Measurements from ENCODE around the gene ADAM15.

Gene ADAM15

DNA sequence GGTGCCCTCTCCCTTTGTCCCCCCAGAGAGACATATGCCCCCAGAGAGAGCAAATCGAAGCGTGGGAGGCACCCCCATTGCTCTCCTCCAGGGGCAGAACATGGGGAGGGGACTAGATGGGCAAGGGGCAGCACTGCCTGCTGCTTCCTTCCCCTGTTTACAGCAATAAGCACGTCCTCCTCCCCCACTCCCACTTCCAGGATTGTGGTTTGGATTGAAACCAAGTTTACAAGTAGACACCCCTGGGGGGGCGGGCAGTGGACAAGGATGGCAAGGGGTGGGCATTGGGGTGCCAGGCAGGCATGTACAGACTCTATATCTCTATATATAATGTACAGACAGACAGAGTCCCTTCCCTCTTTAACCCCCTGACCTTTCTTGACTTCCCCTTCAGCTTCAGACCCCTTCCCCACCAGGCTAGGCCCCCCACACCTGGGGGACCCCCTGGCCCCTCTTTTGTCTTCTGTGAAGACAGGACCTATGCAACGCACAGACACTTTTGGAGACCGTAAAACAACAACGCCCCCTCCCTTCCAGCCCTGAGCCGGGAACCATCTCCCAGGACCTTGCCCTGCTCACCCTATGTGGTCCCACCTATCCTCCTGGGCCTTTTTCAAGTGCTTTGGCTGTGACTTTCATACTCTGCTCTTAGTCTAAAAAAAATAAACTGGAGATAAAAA is 35.9 kb downstream of the ADAM15 start:
- no peak for DNase-seq

- DNase-seq, result peak; percentile 93
These were observed 40.2 kb downstream of the ADAM15 start for GRCh38 chr1:155091071-155092051.

- DNase-seq, result no peak
These were observed 41.0 kb downstream of the ADAM15 start for GRCh38 chr1:155092131-155092530.

GRCh38 chr1:155092641-155093040 is 41.5 kb downstream of the ADAM15 start:
- no peak for DNase-seq

DNA sequence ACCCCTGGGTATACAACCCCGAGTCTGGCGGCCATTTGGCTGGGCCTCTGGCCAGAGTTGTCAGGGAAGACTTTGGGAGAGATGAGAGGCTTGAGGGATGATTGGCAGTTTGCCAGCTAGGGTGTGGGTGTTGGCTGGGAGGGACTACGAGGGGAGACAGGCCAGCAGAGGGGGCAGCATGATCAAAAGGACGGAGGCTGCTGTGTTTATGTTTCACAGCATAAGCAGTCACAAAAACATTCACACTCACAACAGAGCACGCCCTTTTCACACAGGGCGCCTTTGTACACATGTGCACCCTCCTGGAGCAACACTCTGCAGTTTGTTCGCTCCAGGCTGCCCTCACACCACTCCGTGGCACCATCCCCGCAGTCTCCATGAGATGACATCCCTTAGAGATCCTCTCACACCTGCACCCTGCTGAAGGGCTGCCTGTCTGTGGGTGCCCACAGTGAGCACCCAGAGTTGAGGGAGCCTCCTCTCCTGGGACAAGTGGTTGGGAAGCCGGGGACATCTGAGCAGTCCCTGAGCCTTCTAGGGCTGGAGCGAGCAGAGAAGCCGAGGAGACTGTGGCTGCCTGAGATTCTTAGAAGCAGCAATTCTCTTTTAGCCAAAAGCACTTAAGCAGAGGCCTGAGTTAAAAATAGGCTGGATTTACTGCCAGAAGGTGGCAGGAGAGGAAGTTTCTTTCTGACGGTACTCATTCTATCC is 43.0 kb downstream of the ADAM15 start:
- DNase-seq, result no peak

DNA sequence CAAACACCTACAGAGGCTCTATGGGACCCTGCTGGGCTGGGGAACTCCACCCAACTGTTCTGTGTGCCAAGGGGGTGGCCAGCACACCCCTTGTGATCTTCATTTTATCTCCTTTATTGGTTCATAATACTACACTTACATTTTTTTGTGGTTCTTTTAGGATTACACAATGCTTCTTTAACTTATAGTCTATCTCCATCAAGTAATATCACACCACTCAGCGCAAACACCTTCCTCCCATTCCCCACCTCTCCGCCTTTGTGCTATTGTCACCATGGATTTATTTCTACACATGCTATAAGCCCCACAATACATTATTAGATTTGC is 43.5 kb downstream of the ADAM15 start:
- DNase-seq, result no peak

DNA sequence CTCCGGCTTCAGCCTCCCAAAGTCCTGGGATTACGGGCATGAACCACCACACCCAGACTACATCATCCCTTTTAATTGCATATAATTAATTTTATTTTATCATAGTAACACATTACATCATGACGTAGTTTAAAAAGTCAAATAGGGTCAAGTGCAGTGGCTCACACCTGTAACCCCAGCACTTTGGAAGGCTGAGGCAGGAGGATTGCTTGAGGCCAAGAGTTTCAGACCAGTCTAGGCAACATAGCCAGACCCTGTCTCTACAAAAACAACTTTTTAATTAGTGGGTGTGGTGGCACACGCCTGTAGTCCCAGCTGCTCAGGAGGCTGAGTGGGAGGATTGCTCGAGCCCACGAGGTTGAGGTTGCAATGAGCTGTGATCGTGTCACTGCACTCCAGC is 48.2 kb downstream of the ADAM15 start:
- DNase-seq, result no peak

GRCh38 chr1:155103325-155103724 is 52.2 kb downstream of the ADAM15 start:
- DNase-seq, result no peak

- DNase-seq, result no peak
These were observed 53.8 kb downstream of the ADAM15 start for GRCh38 chr1:155104605-155105534.

DNA sequence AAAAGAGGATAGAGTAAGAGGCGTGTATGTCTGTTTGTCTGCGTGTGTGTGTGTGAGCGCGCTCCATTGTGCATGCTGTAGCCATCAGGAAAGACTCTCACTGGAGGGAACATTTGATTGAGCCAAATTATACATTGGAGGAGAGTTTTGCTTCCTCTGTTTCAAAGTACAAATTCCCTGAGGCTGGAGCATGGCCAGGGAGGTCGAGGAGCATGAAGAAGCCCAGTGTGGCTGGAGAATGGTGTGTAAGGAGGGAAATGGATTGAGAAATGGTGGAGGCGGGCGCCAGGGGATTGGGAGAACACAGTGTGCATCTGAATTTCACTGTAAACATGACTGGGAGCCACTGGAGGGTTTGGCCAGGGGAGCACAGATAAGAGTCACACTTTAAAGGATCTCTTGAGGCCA is 54.5 kb downstream of the ADAM15 start:
- DNase-seq, result no peak

- DNase-seq, result no peak
These were observed 55.7 kb downstream of the ADAM15 start for GRCh38 chr1:155106862-155107261.

DNA sequence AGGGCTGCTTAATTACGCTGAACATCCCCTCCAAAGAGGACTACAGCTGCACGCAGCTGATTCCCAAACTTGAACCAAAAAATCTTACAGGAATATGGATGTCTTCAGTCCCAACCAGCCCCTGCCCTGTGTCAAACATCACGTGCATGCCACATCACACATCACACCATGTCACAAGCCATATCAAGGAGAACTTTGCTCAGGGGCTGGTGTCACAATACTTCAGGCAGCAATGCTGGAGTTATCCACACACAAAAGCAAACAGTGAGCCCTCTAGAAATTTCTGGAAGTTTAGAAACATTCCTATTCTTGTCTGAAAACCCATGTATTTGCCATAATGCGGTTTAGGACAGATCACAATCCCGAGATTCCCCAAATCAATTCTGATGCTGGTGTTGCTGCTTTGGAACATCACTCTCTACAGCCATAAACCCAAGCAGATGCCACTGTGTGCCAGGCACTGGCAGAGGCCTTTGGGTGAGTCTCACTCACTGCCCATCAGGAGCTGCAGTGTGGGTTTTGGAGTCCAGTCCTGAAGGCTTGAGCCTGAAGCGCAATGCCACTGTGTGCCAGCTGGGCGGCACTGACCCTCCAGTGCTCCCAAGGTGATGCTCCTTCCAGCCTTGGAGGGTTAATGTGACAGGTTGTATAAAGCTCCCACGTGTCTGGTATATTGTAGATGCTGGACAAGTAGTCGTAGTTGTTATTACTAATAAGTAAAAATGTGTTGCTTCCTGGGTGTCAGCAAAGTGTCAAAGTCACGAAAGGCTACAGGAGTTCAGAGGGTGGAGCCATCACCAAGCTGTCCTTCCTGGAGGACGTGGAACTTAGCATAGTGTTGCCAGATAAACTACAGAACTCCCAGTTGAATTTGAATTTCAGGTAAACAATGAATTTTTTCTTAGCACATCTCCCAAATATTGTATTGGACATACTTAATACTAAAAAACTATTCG is 56.5 kb downstream of the ADAM15 start:
- no peak for DNase-seq

DNA sequence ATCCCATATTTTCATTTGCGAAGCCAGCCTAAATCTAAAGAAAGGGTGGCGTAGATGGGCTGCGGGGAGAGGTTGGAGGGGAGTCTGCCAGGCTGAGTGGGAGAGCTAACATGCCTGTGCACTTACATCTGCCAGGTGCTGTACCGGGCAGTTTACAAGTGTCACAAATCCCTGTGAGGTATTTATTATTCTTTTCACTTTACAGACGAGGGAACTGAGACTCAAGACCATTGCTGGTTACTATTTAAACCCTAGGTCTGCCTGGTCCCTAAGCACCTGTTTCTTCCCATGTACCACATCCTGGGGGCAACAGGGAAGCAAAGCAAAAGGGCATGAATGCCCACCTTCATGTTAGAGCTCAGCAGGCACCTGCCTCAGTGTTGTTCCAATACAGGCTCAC is 57.2 kb downstream of the ADAM15 start:
- no peak for DNase-seq

- no peak for DNase-seq
These were observed 59.3 kb downstream of the ADAM15 start for GRCh38 chr1:155110381-155110780.

- no peak for DNase-seq
These were observed 59.7 kb downstream of the ADAM15 start for GRCh38 chr1:155110826-155111225.

Data from activated effector memory CD4-positive, alpha-beta T cell treated with anti-CD3 and anti-CD28 coated beads, Interleukin-2, amount 50 U/mL, for 16 hours (primary cell).